Mesenchymal stem cell (in vitro differentiated cells and primary cell): ENCODE measurements around the gene GLRA3.

Experiments used
- DNase-seq: peaks from one replicate; pipeline ENCODE4 v3.0.0-alpha.2; 2013
- H2AFZ ChIP-seq: one replicate; pipeline ENCODE4 v1.6.1; 2013; ENCODE audit warnings: low read depth, mild to moderate bottlenecking, control low read depth, inconsistent platforms, low read length, moderate library complexity
- H2AK5ac ChIP-seq: 2 replicates; pipeline ENCODE4 v1.6.1; 2013; ENCODE audit warnings: low read length, moderate library complexity, mild to moderate bottlenecking, inconsistent platforms; ENCODE audit not compliant: severe bottlenecking
- H2BK120ac ChIP-seq: one replicate; pipeline ENCODE4 v1.6.1; 2013; ENCODE audit warnings: low read depth, mild to moderate bottlenecking, inconsistent platforms, low read length, moderate library complexity
- H2BK12ac ChIP-seq, 2 experiments: one replicate each; pipeline ENCODE4 v1.6.1; 2013; ENCODE audit warnings: inconsistent platforms in 2 of 2, low read length in 2 of 2, mild to moderate bottlenecking in 2 of 2, moderate library complexity in 2 of 2, control low read depth in 1 of 2
- H2BK15ac ChIP-seq: one replicate; pipeline ENCODE4 v1.6.1; 2013; ENCODE audit warnings: mild to moderate bottlenecking, low read depth, inconsistent platforms; ENCODE audit not compliant: poor library complexity, severe bottlenecking
- H2BK5ac ChIP-seq: 2 replicates; pipeline ENCODE4 v1.6.1; 2013; ENCODE audit warnings: low read depth, mild to moderate bottlenecking, low read length, control low read depth, inconsistent platforms; ENCODE audit not compliant: poor library complexity, severe bottlenecking
- H3K14ac ChIP-seq, 2 experiments: one replicate each; pipeline ENCODE4 v1.6.1; 2013; ENCODE audit warnings: inconsistent platforms in 2 of 2, low read length in 2 of 2, control low read depth in 1 of 2, mild to moderate bottlenecking in 1 of 2, moderate library complexity in 1 of 2
- H3K18ac ChIP-seq, 2 experiments: one replicate each; pipeline ENCODE4 v1.6.1; 2013; ENCODE audit warnings: inconsistent platforms in 2 of 2, low read length in 2 of 2, control low read depth in 1 of 2, low read depth in 1 of 2, mild to moderate bottlenecking in 1 of 2
- H3K23ac ChIP-seq, 2 experiments: one replicate each; pipeline ENCODE4 v1.6.1; 2013; ENCODE audit warnings: inconsistent platforms in 2 of 2, low read length in 2 of 2, mild to moderate bottlenecking in 2 of 2, moderate library complexity in 2 of 2, control low read depth in 1 of 2
- H3K27ac ChIP-seq: 2 replicates; pipeline ENCODE4 v1.5.1; 2013; ENCODE audit warnings: mild to moderate bottlenecking, moderate library complexity, low read length, control low read depth, inconsistent platforms; ENCODE audit not compliant: poor library complexity, severe bottlenecking
- H3K27me3 ChIP-seq, 2 experiments: 2 replicates each; pipeline versions ENCODE4 v1.6.1 to v1.7.0; 2013; ENCODE audit warnings: low read length in 2 of 2, mild to moderate bottlenecking in 2 of 2, moderate library complexity in 2 of 2, control low read depth in 1 of 2, inconsistent platforms in 1 of 2; ENCODE audit not compliant: control insufficient read depth in 1 of 2, insufficient read depth in 1 of 2
- H3K36me3 ChIP-seq, 2 experiments: 2 replicates each; pipeline versions ENCODE4 v1.6.1 to v1.7.0; 2013; ENCODE audit warnings: low read length in 2 of 2, control low read depth in 1 of 2, inconsistent platforms in 1 of 2, low read depth in 1 of 2, mild to moderate bottlenecking in 1 of 2; ENCODE audit not compliant: insufficient read depth in 2 of 2, control insufficient read depth in 1 of 2
- H3K4ac ChIP-seq, 2 experiments: one replicate each; pipeline ENCODE4 v1.6.1; 2013; ENCODE audit warnings: inconsistent platforms in 2 of 2, low read length in 2 of 2, mild to moderate bottlenecking in 2 of 2, moderate library complexity in 2 of 2, control low read depth in 1 of 2, low read depth in 1 of 2
- H3K4me1 ChIP-seq: 2 replicates; pipeline ENCODE4 v1.6.1; 2013; ENCODE audit warnings: low read depth, low read length, control low read depth; ENCODE audit not compliant: control insufficient read depth, insufficient read depth
- H3K4me2 ChIP-seq: 2 replicates; pipeline ENCODE4 v1.6.1; 2013; ENCODE audit warnings: low read length, mild to moderate bottlenecking, inconsistent platforms; ENCODE audit not compliant: poor library complexity, severe bottlenecking
- H3K4me3 ChIP-seq, 2 experiments: 2 replicates each; pipeline versions ENCODE4 v1.5.1 to v1.7.0; 2013; ENCODE audit warnings: low read length in 2 of 2, mild to moderate bottlenecking in 2 of 2, control low read depth in 1 of 2, low read depth in 1 of 2; ENCODE audit not compliant: insufficient read depth in 1 of 2
- H3K79me1 ChIP-seq: replicated peaks from 2 replicates; pipeline ENCODE4 v1.6.1; 2013; ENCODE audit warnings: mild to moderate bottlenecking, control low read depth, low read length, inconsistent platforms; ENCODE audit not compliant: poor library complexity, severe bottlenecking
- H3K9ac ChIP-seq: 2 replicates; pipeline ENCODE4 v1.7.0; 2013; ENCODE audit warnings: mild to moderate bottlenecking, low read length, moderate library complexity
- H3K9me3 ChIP-seq: 2 replicates; pipeline ENCODE4 v1.7.0; 2013; ENCODE audit warnings: mild to moderate bottlenecking, low read length; ENCODE audit not compliant: control insufficient read depth
- H4K8ac ChIP-seq: one replicate; pipeline ENCODE4 v1.6.1; 2013; ENCODE audit warnings: inconsistent platforms, mild to moderate bottlenecking, low read length, moderate library complexity
- H4K91ac ChIP-seq: one replicate; pipeline ENCODE4 v1.6.1; 2013; ENCODE audit warnings: mild to moderate bottlenecking, low read length, inconsistent platforms
- WGBS: methylation state at CpG from one replicate; pipeline ENCODE4 v1.1.7; 2013; ENCODE audit warnings: mixed read lengths; 5-methylcytosine and 5-hydroxymethylcytosine counted together

Gene GLRA3

DNA sequence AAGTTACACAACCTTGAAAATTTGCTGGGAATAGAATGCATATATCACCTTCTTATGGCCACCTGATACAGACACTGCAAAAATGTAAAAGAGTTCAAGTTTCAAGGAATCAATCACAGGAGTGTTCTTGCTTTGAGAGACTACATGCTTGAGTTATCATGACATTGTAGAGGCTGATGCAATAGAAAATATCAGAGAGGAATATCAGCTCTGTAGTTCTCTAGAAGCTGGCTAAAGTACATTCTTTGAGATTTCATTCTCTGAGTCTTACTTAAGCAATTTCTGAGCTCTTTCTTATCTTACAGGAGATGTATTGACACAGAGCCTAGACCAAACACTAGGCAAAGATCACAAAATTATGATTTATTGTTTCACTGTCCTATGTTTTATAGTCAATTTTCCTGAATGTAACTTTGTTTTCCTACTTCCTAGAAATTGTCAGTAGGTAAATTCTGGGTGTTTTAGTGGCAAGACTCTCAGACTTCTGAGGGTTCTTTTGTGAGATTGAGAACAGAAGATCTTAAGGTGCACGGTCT lies 154.7 kb downstream of the GLRA3 start:
- no peak overlapping the region for H4K91ac ChIP-seq
- H3K4ac ChIP-seq, result no peak overlapping the region
- no peaks in the 10 kb centered on the region for H3K79me1 ChIP-seq
- no peaks in the 10 kb centered on the region for H3K4me1 ChIP-seq
- H3K27ac ChIP-seq, result no peak overlapping the region
- no peak overlapping the region for H2AFZ ChIP-seq
- H3K18ac ChIP-seq, result no peak overlapping the region
- no peak overlapping the region for H3K4me3 ChIP-seq
- no peak overlapping the region for H2BK12ac ChIP-seq
- no peak overlapping the region for H4K8ac ChIP-seq
- no peak overlapping the region for H3K4me2 ChIP-seq
- no peak overlapping the region for H2BK120ac ChIP-seq
- H3K27me3 ChIP-seq, result no peaks in the 10 kb centered on the region
- H3K9ac ChIP-seq, result no peak overlapping the region
- DNase-seq, result peak; percentile 10
- no peaks in the 10 kb centered on the region for H3K36me3 ChIP-seq
- no peak overlapping the region for H3K23ac ChIP-seq
- no peak overlapping the region for H2BK5ac ChIP-seq
- no peak overlapping the region for H2BK15ac ChIP-seq
- H3K9me3 ChIP-seq, result no peaks in the 10 kb centered on the region
- WGBS, result no CpG with 5 or more reads among the region's 1 CpG
- H2AK5ac ChIP-seq, result no peak overlapping the region
- no peak overlapping the region for H3K14ac ChIP-seq

DNA sequence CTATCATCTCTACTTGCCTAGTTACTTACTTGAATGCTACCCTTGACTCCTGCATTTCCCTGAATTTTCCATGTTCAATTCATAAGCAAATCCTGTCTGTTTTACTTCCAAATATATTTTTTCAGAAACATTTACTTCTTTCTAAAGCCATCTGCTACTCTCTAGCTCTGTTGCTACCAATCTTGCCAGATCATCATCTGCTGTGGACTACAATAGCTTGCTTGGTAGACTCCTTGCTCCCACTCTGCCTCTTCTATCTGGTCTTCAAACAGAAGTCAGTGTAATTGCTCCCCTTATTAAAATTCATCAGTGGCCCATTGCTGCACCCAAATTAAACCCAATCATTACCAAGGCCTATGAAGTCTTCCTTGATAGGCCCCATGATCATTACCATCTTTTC lies 155.2 kb downstream of the GLRA3 start:
- no peak overlapping the region for H3K27ac ChIP-seq
- no peak overlapping the region for H2BK120ac ChIP-seq
- H3K9ac ChIP-seq, result no peak overlapping the region
- H3K18ac ChIP-seq, result no peak overlapping the region
- H3K4ac ChIP-seq, result no peak overlapping the region
- no peak overlapping the region for H3K4me3 ChIP-seq
- no peak overlapping the region for H4K8ac ChIP-seq
- no peak overlapping the region for H3K14ac ChIP-seq
- H3K4me2 ChIP-seq, result no peak overlapping the region
- no peaks in the 10 kb centered on the region for H3K27me3 ChIP-seq
- H3K23ac ChIP-seq, result no peak overlapping the region
- no peak for DNase-seq
- H3K36me3 ChIP-seq, result no peaks in the 10 kb centered on the region
- no peak overlapping the region for H2BK12ac ChIP-seq
- no peaks in the 10 kb centered on the region for H3K4me1 ChIP-seq
- no peak overlapping the region for H2AK5ac ChIP-seq
- H2BK15ac ChIP-seq, result no peak overlapping the region
- H3K79me1 ChIP-seq, result no peaks in the 10 kb centered on the region
- no peak overlapping the region for H2AFZ ChIP-seq
- no peak overlapping the region for H2BK5ac ChIP-seq
- H4K91ac ChIP-seq, result no peak overlapping the region
- no peaks in the 10 kb centered on the region for H3K9me3 ChIP-seq

DNA sequence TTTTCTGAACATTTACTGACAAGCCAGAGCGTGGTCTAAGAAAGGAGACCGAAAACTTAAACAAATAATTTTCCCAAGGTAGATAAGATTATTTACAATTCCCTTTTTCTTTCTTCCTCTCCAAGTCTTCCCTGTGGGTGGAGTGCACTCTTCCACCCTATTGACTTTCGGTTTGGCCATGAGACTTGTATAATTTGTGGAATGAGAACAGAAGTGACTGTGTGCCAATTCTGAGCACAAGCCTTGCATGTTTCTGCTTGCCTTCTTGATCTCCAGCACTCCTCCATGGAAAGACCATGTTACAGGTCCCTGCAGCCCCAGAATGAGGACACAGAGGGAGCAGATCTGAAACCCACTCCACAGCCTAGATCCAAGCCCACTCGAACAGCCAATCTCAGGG lies 156.8 kb downstream of the GLRA3 start:
- no peaks in the 10 kb centered on the region for H3K27me3 ChIP-seq
- no peak overlapping the region for H3K4me2 ChIP-seq

DNA sequence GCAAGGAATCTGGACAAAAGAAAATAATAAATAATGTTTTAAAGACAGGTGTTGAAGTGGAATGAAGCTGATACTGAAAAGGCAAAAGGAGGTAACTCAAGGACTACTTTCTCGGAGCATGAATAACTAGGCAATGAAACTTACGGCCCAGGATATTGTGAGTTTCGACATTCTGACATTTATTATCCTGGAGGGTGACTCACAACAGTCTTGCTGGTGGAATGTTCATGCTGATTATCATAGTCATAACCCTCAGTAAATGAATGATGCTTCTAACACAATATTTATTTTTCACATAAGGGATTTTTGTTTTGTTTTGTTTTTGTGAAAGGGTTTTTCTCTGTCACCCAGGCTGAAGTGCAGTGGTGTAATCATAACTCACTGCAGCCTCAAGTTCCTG lies 159.8 kb downstream of the GLRA3 start:
- WGBS, result 14% methylated on average over 3 of the region's 3 CpGs
- Histone ChIP-seq H3K79me1 (no peaks in the 10 kb centered on the region), H2BK15ac (no peak overlapping the region), H3K36me3 (no peaks in the 10 kb centered on the region), H2AFZ (no peak overlapping the region), H3K4me1 (no peaks in the 10 kb centered on the region), H2BK120ac (no peak overlapping the region), H3K14ac (no peak overlapping the region), H3K18ac (no peak overlapping the region), H3K4me3 (no peak overlapping the region), H3K23ac (no peak overlapping the region), H3K4ac (no peak overlapping the region), H3K27me3 (no peaks in the 10 kb centered on the region), H2AK5ac (no peak overlapping the region), H2BK5ac (no peak overlapping the region), H3K9ac (no peak overlapping the region), H3K27ac (peak overlapping the region; percentile 4), H3K9me3 (no peaks in the 10 kb centered on the region), H4K91ac (no peak overlapping the region), H3K4me2 (no peak overlapping the region), H4K8ac (no peak overlapping the region), H2BK12ac (no peak overlapping the region)
- DNase-seq, result peak; percentile 81

More for the DNA sequence above, 156.8 kb downstream of the GLRA3 start:
- Histone ChIP-seq H4K91ac (no peak overlapping the region), H3K18ac (no peak overlapping the region), H2AK5ac (no peak overlapping the region), H3K4me3 (no peak overlapping the region), H3K36me3 (no peaks in the 10 kb centered on the region), H3K23ac (no peak overlapping the region), H3K14ac (no peak overlapping the region), H2BK12ac (no peak overlapping the region), H3K9me3 (no peaks in the 10 kb centered on the region), H2BK5ac (no peak overlapping the region), H4K8ac (no peak overlapping the region), H3K9ac (peak overlapping the region; percentile 18), H3K79me1 (no peaks in the 10 kb centered on the region), H2AFZ (no peak overlapping the region), H2BK15ac (no peak overlapping the region), H3K4me1 (no peaks in the 10 kb centered on the region), H3K4ac (no peak overlapping the region), H3K27ac (no peak overlapping the region), H2BK120ac (no peak overlapping the region)
- WGBS, result 98% methylated on average over 3 of the region's 4 CpGs
- peak; percentile 4 for DNase-seq
